ENCODE results near the gene FLNA. TPM values are rescaled to one million over a fixed set of nuclear protein-coding genes. Genes with fewer than 3 reads are reported as not detected.

Gene FLNA
- total and polyA plus RNA-seq, 2 of the 13 experiments (the other 11 are each of a cell fraction or from before 2014, with no cell fraction given), result 83.4 to 174 TPM

DNA sequence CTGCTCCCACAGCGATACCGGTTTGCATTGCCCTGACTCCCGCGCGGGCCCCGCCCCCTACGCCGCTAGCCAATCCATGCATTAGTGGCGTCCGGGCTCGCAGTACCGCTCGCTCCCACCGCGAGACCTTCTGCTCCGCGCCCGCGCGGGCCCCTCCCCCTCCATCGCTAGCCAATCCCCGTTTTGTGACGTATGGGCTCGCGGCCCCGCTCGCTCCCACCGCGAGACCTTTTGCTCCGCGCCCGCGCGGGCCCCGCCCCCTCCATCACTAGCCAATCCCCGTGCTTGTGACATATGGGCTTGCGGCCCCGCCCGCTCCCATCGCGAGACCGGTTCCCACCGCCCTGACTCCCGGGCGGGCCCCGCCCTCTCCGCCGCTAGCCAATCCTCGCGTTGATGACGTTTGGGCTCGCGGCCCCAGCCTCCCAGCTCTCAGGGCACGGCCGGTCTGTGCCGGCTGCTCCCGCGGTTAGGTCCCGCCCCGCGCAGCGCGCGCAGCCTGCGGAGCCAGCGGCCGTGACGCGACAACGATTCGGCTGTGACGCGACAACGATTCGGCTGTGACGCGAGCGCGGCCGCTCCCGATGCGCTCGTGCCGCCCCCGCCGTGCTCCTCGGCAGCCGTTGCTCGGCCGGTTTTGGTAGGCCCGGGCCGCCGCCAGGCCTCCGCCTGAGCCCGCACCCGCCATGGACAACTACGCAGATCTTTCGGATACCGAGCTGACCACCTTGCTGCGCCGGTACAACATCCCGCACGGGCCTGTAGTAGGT lies 4.5 kb upstream of the FLNA start, which contains the start of gene EMD (continued):
- TF ChIP-seq ZNF839 (CRISPR knock-in tag; IDR thresholded peaks at IDR 0.05; ENCODE audit: borderline replicate concordance) (no peak), RXRB (CRISPR knock-in tag; IDR thresholded peaks at IDR 0.05; ENCODE audit: borderline replicate concordance) (no peak), ZSCAN20 (CRISPR knock-in tag; IDR thresholded peaks at IDR 0.05; ENCODE audit: borderline replicate concordance) (no peak), ARNT2 (CRISPR knock-in tag; IDR thresholded peaks at IDR 0.05; ENCODE audit: low read depth) (0 out of 2 replicates have a peak, but pooled peaks have one; percentile 26), ZBTB42 (CRISPR knock-in tag; IDR thresholded peaks at IDR 0.05) (no peak), FOXK2 (IDR thresholded peaks at IDR 0.05) (no peak), MTA1 (CRISPR knock-in tag; IDR thresholded peaks at IDR 0.05; ENCODE audit: borderline replicate concordance) (no peak), NCOA1 (CRISPR knock-in tag; IDR thresholded peaks at IDR 0.05) (no peak), GATA4 (IDR thresholded peaks at IDR 0.05; ENCODE audit: borderline replicate concordance, low read depth) (no peak), ISL2 (CRISPR knock-in tag; IDR thresholded peaks at IDR 0.05) (no peak), ZBTB21 (CRISPR knock-in tag; IDR thresholded peaks at IDR 0.05) (peak; percentile 91), REL (CRISPR knock-in tag; conservative IDR thresholded peaks at IDR 0.05) (no peak), AKAP8 (CRISPR knock-in tag; IDR thresholded peaks at IDR 0.05) (peak; percentile 85), ZNF30 (CRISPR knock-in tag; IDR thresholded peaks at IDR 0.05) (no peak), TAF1 (CRISPR knock-in tag; IDR thresholded peaks at IDR 0.05) (peak; percentile 51; the same call in 1 of the 2 replicates), NR1H2 (CRISPR knock-in tag; IDR thresholded peaks at IDR 0.05; ENCODE audit: borderline replicate concordance, low read depth) (no peak), ZNF549 (CRISPR knock-in tag; IDR thresholded peaks at IDR 0.05) (no peak), ZNF556 (CRISPR knock-in tag; IDR thresholded peaks at IDR 0.05; ENCODE audit: borderline replicate concordance) (no peak), STAT5B (CRISPR knock-in tag; IDR thresholded peaks at IDR 0.05) (no peak), ZNF335 (CRISPR knock-in tag; IDR thresholded peaks at IDR 0.05) (no peak), ZMYM2 (CRISPR knock-in tag; IDR thresholded peaks at IDR 0.05) (no peak), NFIB (CRISPR knock-in tag; IDR thresholded peaks at IDR 0.05; ENCODE audit: borderline replicate concordance) (no peak), ZNF891 (CRISPR knock-in tag; IDR thresholded peaks at IDR 0.05) (no peak), FOXC1 (CRISPR knock-in tag; IDR thresholded peaks at IDR 0.05; ENCODE audit: borderline replicate concordance) (no peak)
- TF ChIP-seq, protein P1, sequence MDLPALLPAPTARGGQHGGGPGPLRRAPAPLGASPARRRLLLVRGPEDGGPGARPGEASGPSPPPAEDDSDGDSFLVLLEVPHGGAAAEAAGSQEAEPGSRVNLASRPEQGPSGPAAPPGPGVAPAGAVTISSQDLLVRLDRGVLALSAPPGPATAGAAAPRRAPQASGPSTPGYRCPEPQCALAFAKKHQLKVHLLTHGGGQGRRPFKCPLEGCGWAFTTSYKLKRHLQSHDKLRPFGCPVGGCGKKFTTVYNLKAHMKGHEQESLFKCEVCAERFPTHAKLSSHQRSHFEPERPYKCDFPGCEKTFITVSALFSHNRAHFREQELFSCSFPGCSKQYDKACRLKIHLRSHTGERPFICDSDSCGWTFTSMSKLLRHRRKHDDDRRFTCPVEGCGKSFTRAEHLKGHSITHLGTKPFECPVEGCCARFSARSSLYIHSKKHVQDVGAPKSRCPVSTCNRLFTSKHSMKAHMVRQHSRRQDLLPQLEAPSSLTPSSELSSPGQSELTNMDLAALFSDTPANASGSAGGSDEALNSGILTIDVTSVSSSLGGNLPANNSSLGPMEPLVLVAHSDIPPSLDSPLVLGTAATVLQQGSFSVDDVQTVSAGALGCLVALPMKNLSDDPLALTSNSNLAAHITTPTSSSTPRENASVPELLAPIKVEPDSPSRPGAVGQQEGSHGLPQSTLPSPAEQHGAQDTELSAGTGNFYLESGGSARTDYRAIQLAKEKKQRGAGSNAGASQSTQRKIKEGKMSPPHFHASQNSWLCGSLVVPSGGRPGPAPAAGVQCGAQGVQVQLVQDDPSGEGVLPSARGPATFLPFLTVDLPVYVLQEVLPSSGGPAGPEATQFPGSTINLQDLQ (CRISPR knock-in tag; IDR thresholded peaks at IDR 0.05), result 0 out of 2 replicates have a peak, but pooled peaks have one; percentile 21
- TF ChIP-seq, protein P2, sequence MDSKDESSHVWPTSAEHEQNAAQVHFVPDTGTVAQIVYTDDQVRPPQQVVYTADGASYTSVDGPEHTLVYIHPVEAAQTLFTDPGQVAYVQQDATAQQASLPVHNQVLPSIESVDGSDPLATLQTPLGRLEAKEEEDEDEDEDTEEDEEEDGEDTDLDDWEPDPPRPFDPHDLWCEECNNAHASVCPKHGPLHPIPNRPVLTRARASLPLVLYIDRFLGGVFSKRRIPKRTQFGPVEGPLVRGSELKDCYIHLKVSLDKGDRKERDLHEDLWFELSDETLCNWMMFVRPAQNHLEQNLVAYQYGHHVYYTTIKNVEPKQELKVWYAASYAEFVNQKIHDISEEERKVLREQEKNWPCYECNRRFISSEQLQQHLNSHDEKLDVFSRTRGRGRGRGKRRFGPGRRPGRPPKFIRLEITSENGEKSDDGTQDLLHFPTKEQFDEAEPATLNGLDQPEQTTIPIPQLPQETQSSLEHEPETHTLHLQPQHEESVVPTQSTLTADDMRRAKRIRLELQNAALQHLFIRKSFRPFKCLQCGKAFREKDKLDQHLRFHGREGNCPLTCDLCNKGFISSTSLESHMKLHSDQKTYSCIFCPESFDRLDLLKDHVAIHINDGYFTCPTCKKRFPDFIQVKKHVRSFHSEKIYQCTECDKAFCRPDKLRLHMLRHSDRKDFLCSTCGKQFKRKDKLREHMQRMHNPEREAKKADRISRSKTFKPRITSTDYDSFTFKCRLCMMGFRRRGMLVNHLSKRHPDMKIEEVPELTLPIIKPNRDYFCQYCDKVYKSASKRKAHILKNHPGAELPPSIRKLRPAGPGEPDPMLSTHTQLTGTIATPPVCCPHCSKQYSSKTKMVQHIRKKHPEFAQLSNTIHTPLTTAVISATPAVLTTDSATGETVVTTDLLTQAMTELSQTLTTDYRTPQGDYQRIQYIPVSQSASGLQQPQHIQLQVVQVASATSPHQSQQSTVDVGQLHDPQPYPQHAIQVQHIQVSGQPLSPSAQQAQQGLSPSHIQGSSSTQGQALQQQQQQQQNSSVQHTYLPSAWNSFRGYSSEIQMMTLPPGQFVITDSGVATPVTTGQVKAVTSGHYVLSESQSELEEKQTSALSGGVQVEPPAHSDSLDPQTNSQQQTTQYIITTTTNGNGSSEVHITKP (CRISPR knock-in tag; IDR thresholded peaks at IDR 0.05; ENCODE audit: low read depth), result no peak

All from HepG2 (cell line).